ENCODE measurements around the gene MIA3.
A peak's percentile ranks its signal among the peaks of the same experiment; 100 is the strongest.
"Not testable (repeated sequence)": the region's sequence is repeated elsewhere in the genome, so short reads cannot be mapped to it uniquely, and the experiment has no call there.

MIA3 gene, protein sequence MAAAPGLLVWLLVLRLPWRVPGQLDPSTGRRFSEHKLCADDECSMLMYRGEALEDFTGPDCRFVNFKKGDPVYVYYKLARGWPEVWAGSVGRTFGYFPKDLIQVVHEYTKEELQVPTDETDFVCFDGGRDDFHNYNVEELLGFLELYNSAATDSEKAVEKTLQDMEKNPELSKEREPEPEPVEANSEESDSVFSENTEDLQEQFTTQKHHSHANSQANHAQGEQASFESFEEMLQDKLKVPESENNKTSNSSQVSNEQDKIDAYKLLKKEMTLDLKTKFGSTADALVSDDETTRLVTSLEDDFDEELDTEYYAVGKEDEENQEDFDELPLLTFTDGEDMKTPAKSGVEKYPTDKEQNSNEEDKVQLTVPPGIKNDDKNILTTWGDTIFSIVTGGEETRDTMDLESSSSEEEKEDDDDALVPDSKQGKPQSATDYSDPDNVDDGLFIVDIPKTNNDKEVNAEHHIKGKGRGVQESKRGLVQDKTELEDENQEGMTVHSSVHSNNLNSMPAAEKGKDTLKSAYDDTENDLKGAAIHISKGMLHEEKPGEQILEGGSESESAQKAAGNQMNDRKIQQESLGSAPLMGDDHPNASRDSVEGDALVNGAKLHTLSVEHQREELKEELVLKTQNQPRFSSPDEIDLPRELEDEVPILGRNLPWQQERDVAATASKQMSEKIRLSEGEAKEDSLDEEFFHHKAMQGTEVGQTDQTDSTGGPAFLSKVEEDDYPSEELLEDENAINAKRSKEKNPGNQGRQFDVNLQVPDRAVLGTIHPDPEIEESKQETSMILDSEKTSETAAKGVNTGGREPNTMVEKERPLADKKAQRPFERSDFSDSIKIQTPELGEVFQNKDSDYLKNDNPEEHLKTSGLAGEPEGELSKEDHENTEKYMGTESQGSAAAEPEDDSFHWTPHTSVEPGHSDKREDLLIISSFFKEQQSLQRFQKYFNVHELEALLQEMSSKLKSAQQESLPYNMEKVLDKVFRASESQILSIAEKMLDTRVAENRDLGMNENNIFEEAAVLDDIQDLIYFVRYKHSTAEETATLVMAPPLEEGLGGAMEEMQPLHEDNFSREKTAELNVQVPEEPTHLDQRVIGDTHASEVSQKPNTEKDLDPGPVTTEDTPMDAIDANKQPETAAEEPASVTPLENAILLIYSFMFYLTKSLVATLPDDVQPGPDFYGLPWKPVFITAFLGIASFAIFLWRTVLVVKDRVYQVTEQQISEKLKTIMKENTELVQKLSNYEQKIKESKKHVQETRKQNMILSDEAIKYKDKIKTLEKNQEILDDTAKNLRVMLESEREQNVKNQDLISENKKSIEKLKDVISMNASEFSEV (N-terminal part only)

DNA sequence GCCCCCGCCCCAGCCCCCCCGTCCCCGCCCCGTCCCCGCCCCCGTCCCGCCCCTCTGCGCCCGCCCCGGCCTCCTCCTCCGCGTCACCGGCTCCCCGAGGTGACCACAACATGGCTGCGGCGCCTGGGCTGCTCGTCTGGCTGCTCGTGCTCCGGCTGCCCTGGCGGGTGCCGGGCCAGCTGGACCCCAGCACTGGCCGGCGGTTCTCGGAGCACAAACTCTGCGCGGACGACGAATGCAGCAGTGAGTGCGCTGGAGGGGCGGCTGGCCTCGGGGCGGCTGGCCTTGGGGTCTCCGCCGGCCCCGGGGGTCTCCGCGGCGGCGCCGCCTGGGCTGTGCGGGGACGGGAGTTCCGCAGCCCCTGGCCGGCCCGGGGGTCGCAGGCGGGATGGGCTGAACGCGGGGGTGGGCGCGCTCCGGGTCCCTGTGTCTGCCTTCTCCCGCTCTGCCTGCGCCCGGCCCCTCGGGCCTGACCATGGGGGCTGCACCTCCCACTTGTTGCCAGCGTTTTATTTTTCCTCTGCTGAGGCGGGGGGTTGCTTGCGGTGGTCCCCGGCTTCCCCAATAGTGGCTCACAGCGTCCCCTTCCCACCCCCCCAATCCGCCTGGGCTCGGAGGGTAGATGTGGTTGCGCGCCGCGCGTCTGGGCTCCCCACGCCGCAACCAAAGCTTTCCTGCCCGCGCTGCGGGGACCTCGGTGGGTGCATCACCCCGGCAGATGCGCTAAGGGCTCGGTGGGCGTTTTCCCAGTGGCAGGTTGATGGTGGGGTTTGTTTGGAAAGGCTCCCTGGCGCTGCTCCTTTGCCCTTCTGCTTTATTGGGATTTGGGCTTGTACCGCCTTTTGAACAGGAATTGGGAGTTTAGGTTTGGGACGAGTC lies at the start of gene MIA3:
Gene MIA3 (plus strand): TSS at position 97 of the 879 bp plus-strand sequence. CDS start 14 bp downstream, at position 111.
- DNase-seq (ENCODE audit: low read depth in 4 of 4, low spot score in 1 of 4), result peak; percentile 18 to 57 (median 34)

DNA sequence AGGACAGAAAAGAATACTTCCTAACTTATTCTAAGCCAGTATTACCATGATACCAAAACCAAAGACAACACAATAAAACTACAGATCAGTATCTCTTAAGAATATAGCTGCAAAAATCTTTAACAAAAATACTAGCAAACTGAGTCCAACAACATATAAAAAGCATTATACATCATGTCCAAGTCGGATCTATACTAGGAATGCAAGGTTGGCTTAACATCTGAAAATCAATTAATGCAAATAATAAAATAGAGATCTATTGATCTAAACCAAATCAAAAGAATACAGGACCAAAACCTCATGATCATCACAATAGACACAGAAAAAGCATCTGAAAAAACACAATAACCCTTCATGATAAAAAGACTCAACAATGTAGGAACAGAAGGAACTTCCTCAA lies 47.1 kb upstream of the MIA3 start:
- no peak for DNase-seq (ENCODE audit: low read depth in 4 of 4, low spot score in 1 of 4)

DNA sequence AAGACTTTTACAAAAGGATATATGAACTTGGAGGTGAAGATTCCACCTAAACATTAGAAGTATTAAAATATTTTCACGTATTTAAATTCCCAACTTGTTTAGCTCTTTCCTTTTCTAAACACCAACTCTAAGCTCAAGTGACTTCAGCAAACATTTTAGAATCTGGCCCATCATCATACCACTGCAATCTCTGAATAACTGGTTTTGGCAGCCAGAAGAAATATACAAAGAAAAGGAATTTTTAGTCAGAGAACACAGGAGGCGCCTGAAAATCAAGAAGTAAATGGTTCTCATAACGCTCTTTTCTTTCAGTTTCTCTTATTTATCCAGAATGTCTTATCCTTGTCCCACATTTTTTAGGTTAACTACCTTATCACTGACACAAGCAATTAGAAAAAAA lies 38.6 kb upstream of the MIA3 start:
- DNase-seq (ENCODE audit: low read depth in 4 of 4, low spot score in 1 of 4), result no peak

DNA sequence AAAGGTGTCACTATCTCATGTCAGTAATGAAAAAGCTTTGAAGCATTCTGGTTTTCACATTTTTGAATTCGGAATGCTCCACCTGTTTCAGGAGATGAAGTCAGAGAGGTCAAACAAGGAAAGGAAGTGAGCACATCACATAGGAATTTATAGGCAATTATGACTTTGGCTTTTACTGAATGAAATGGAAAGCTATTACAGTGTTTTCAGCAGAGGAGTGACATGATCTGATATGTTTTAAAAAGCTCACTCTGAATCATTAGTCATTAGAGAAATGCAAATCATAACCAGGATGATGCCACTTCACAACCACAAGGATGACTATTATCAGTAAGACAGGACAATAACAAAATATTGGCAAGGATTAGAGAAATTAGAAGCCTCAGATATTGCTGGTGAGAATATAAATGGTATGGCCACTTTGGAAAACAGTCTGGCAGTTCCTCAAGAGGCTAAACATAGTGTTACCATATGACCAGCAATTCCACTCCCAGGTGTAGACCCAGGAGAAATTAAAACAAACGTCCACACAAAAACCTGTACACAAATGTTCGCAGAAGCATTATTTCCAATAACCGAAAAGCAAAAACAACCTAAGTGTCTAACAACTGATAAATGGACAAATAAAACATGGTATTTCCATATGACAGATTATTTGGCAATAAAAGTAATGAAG lies 35.7 kb upstream of the MIA3 start:
- DNase-seq (ENCODE audit: low read depth in 4 of 4, low spot score in 1 of 4), result no peak

DNA sequence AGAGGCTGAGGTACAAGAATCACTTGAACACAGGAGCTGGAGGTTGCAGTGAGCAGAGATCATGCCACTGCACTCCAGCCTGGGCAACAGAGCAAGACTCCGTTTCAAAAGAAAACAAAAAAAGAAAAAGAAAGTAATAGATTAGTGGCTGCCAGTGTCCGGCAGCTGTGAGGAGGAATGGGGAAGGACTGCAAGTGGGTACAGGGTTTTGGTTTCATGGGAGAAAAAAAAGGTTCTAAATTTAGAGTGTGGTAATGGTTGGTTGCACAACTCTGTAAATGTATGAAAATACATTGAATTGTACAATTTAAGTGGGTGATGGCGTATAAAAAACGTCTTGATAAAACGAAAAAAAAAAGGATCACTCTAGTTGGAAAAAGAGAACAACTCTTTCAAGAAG lies 34.8 kb upstream of the MIA3 start:
- DNase-seq (ENCODE audit: low read depth in 4 of 4, low spot score in 1 of 4), result no peak

DNA sequence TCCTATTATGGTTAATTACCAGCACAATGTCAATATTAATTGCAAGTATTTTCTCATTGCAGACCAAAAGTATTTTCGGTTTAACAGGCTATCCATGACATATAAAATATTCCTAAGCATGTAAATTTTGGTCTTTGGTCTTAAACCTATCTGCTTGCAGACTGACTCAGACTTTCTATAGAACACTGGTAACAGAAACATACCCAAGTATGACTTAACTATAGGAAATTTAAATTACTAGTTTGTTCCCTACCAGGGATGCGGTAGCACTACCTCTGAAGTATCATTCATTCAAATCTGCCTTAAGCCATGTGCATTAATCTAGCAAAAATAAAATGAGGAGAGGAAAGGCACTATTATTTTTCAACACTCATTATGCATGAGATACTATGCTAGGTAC lies 31.1 kb upstream of the MIA3 start:
- no peak for DNase-seq (ENCODE audit: low read depth in 4 of 4, low spot score in 1 of 4)

DNA sequence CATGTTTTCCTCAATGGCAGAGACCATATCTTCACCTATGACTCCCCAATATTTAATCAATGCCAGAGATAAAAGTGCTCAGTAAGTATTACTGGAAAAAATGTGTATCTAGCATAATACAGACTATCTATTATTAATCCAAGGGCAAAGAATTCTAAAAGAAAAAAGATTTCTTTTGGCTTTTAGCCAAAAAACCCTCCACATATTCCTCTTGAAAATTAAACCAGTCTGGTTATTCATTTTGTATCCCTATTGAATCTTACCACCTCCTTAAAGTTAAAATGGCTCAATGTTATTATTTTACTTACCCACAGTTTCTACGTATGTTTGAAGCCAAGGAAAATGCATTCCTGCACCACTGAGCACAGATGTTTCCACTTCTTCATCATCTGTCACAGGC lies 29.8 kb upstream of the MIA3 start:
- DNase-seq (ENCODE audit: low read depth in 4 of 4, low spot score in 1 of 4), result no peak

DNA sequence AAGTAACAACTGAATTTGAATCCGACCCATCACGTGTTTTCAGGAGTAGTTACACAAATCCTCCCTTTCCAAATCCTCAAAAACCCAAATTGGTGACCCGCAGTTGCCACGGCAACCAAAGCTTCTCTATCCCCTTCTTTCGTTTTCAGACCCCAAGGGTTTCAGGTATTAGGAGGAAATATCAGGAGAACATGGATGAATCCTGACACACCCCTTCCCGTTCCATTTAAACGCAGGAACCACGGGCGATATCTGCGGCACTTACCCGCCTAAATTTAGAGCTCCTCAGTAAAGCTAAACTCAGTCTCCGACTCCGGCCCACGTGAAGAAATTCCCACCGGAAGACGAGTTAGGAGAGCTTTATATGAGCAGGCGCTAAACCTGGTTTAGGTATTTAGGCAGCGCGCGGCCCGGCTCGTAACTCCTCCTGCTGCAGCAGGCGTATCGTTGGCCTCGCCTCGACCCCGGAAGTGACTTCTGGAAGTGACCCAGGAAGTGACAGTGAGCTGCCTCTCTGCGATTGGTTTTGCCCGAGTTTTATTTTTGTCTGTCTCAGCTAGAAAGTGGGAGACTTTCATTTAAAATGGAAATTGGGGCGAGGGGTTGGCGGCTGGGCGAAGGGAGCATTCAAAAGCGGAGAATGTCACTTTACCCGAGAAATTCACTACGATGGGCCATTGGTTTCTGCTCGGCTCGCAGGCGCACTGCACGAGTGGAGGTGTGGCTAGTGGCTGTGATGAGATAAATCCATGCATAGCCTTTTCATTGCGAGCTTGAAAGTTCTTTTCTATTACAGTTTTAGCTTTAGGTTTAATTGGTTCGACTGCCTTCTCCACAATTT lies 28.2 kb upstream of the MIA3 start, which contains the start of gene TAF1A:
Gene TAF1A (minus strand): TSS at position 472 of the 841 bp plus-strand sequence.
- peak; percentile 66 to 81 (median 74) for DNase-seq (ENCODE audit: low read depth in 4 of 4, low spot score in 1 of 4)

DNA sequence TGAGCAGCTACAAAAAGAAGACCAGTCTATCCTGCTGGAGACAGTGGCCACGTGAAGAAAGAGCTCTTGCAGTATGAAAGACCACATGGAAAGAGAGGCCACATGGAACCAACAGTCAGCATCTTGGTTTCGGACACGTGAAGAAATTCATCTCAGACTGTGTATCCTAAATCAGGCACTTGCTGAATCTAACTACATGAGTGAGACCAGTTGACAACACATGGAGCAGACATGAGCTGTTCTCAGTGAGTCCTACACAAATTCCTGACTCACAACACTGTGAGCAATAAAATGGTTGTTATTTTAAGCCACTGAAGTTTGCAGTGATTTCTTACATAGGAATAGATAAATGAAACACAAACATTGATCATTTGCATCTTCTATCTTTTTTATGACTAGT lies 25.7 kb upstream of the MIA3 start:
- DNase-seq (ENCODE audit: low read depth in 4 of 4, low spot score in 1 of 4), result no peak

DNA sequence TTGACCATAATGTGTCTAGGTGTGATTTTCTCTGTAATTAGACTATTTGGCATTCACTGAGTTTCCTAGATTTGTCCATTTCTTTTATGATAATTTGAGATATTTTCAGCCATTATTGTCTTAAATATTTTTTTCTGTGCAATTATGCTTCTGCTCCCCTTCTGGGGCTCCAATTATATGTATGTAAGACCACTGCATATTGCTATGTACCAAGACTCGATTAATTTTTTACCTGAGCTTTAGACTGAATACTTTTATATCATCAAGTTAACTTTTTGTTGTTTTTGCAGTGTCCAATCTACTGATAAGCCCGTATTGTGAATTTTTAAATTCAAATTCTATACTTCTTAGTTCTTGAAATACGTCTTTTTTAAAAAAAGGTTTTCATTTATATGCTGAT lies 23.1 kb upstream of the MIA3 start:
- no peak for DNase-seq (ENCODE audit: low read depth in 4 of 4, low spot score in 1 of 4)

DNA sequence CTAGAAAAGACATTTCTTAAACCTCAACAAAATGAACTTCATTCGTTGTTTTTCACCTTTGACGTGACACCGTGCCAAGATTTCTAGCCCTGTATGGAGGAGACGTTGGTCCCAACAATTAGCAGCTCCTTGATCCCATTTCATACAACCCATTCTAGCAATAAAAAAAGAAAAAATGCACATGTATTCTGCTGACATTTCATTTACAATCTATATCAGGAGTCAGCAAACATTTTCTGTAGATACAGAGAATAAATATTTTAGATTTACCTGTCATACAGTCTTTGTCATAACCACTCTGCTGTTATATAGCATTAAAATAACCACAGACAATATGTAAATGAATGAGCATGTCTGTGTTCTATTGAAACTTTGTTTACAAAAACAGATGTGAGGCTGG lies 21.2 kb upstream of the MIA3 start:
- no peak for DNase-seq (ENCODE audit: low read depth in 4 of 4, low spot score in 1 of 4)

DNA sequence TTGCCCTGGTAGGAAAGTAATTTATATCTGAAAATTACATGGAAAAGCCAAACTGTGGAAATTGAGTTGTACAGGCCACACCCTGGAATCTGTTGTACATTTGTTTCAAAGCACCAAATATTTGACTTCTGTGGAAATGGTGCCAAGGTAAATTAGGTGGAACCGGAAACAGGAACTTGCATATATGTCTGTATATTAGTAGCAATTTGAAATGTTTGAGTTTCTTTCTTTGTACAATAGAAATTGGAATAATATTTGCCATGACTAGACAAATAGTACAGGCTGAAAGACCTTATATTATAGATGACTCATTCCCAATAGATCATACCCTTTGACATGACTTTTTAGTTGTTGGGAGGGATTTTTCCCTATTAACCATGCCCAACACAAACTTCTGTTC lies 17.6 kb upstream of the MIA3 start:
- no peak for DNase-seq (ENCODE audit: low read depth in 4 of 4, low spot score in 1 of 4)

DNA sequence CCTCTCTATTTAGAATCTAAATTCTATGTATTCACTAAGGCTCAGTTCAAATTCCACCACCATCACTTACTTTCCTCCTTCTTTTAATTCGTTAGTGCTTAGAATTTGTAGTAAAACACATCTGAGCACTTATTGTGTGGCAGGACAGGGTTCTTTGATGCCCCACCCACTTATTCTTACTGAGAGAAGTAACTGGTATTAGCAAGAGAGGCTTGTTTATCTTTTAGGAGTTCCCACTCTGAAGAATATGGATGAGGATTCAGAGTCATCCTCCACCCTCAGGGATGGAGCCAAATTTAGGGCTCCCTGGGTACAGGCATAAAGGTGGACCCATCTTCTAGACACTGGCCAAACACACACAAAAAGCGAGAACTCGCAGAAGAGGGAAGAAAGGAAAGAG lies 16.6 kb upstream of the MIA3 start:
- DNase-seq (ENCODE audit: low read depth in 4 of 4, low spot score in 1 of 4), result no peak

DNA sequence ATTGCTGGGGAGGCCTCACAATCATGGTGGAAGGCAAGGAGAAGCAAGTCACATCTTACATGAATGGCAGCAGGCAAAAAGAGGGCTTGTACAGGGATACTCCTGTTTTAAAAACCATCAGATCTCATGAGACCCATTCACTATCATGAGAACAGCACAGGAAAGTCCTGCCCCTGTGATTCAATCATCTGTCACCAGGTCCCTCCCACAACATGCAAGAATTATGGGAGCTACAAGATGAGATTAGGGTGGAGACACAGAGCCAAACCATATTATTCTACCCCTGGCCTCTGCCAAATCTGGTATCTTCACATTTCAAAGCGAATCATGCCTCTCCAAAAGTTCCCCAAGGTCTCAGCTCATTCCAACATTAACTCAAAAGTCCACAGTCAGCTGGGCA lies 11.1 kb upstream of the MIA3 start:
- no peak for DNase-seq (ENCODE audit: low read depth in 4 of 4, low spot score in 1 of 4)

DNA sequence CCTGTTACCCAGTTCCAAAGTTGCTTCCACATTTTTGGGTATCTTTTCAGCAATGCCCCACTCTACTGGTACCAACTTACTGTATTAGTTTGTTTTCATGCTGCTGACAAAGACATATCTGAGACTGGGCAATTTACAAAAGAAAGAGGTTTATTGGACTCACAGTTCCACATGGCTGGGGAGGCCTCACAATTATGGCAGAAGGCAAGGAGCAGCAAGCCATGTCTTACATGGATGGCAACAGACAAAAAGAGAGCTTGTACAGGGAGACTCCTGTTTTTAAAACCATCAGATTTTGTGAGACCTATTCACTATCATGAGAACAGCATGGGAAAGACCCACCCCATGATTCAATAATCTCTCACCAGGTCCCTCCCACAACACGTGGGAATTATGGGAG lies 8.8 kb upstream of the MIA3 start:
- DNase-seq (ENCODE audit: low read depth in 4 of 4, low spot score in 1 of 4), result not testable (repeated sequence)

DNA sequence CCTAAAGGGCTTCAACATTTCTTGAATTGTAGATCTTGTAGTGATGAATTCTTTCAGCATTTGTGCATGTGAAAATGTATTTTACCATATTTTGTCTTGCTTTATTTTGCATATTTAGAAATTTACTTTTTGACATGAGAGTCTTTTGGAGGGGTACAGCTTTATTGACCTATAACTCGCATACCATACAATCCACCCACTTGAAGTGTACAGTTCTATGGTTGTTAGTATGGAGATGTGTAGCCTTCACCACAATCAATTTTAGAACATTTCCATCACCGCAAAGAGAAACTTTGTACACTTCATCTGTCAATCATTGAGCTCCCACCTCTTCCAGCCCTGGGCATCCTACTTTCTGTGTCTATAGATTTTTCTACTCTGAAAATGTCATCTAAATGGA lies 7.2 kb upstream of the MIA3 start:
- no peak for DNase-seq (ENCODE audit: low read depth in 4 of 4, low spot score in 1 of 4)

DNA sequence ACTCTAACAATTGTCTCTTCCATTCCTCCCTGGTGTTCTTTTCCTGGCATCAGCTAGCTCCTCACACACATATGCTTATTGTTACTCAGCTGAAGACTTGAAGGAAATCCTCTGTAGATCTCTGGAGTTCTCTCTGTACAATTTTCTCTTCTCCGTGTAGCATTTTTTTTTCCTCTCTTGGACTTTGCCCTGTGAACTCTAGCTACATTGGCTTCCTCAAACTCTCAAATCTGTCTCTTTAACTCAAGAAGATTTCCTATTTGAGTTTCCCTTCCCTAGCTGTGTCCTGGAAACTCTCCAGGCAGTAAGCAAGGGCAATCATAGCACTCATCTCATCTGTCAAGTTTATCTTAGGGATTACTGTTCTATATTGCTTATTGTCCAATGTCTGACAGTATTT lies 4.3 kb upstream of the MIA3 start:
- no peak for DNase-seq (ENCODE audit: low read depth in 4 of 4, low spot score in 1 of 4)

DNA sequence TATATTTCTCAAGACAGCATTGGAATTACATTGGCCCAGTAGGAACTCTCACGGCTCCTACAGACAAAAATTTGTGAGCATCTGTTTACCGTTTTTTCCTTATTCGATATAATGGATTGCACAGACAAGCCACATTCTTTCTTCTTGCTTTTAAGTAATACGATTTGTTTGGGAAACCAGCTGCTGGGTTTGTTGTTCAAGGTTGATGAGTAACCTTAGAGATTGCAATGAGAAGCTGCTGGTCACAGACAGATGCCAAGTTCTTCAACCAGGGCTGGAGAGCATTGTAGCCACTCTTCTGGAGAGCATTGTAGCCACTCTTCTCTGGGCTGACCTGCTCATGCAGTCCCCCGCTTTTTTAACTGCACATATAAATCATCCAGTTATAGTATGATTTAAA lies 1.4 kb upstream of the MIA3 start:
- DNase-seq (ENCODE audit: low read depth in 4 of 4, low spot score in 1 of 4), result no peak
